ENCODE results near the gene MCAT.

Gene MCAT

DNA sequence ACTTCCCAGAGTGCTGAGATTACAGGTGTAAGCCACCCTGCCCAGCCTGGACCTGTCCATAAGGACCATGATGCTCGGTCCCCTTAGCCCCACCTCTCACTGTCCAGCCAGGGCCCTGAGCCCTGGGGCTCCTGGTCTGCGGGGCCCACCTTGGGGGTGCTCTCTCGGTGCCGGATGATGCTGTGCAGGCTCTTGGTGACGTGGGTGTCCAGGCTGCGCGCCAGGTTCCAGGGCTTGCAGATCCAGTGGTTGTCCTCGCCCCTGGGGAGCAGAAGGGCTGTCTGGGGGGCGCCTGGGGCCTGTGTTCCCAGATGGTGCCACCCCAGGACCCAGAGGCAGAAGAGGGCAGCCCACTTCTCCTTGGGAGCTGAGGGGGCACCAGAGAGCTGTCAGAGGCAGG lies 30.4 kb upstream of the MCAT start:
- no peak for DNase-seq (ENCODE audit: low read depth, low spot score)
- POLR2A ChIA-PET: no interaction called here
- CTCF ChIA-PET: interaction anchor here (0.7 kb wide), 1 partner anchor 14 kb away, joined by 3 read pairs; no protein-coding TSS in a partner anchor
- H3K4me3 ChIP-seq (ENCODE audit: low read depth, low read length): no peak overlapping the region
- TF ChIP-seq, protein P1, sequence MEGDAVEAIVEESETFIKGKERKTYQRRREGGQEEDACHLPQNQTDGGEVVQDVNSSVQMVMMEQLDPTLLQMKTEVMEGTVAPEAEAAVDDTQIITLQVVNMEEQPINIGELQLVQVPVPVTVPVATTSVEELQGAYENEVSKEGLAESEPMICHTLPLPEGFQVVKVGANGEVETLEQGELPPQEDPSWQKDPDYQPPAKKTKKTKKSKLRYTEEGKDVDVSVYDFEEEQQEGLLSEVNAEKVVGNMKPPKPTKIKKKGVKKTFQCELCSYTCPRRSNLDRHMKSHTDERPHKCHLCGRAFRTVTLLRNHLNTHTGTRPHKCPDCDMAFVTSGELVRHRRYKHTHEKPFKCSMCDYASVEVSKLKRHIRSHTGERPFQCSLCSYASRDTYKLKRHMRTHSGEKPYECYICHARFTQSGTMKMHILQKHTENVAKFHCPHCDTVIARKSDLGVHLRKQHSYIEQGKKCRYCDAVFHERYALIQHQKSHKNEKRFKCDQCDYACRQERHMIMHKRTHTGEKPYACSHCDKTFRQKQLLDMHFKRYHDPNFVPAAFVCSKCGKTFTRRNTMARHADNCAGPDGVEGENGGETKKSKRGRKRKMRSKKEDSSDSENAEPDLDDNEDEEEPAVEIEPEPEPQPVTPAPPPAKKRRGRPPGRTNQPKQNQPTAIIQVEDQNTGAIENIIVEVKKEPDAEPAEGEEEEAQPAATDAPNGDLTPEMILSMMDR (IDR thresholded peaks at IDR 0.05; ENCODE audit: insufficient read depth, low read length, missing control alignments): no peak

DNA sequence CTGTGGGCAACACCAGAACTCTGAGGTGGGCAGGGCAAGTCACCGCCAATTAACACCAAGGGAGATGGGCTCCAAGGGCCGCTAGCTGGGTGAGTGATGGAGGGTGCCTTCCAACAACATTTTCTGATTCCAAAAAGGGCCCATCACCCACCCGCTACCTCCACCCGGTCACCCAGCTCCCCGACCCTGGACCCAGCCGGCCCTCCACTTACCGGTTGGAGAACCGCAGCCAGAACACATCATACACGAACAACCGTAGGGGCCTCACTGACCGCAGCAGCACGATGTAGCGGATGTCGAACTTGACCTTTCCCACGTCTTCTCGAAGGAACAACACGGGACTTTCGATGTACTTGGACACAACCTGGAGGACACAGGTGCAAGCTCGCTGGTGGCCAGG lies 29.0 kb upstream of the MCAT start:
- TF ChIP-seq, protein P1 (IDR thresholded peaks at IDR 0.05; ENCODE audit: insufficient read depth, low read length, missing control alignments): no peak
- POLR2A ChIA-PET: no interaction called here
- DNase-seq (ENCODE audit: low read depth, low spot score): no peak
- CTCF ChIA-PET: interaction anchor here (1.5 kb wide), 1 partner anchor 16 kb away, joined by 3 read pairs; no protein-coding TSS in a partner anchor
- H3K4me3 ChIP-seq (ENCODE audit: low read depth, low read length): no peak overlapping the region

DNA sequence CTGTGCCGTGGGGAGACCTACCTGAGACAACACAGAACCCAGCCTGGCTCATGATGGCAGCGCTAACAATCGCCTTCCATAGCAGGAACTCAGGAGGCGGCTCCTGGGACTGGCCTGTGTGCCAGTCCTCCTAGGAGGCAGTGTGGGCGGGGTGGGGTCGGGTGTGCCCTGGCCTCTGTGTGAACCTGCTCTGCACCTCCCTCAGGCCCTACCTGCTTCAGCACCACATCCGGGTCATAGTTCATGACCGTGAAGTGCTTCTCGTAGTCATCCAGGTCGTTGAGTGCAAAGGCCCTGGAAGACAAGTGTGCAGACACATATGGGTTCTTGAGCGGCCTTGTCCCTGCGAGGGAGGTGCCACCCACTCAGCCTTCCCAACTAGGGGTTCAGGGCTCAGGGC lies 28.4 kb upstream of the MCAT start:
- POLR2A ChIA-PET: interaction anchor here (0.6 kb wide), 1 partner anchor 393 kb away, joined by 3 read pairs; no protein-coding TSS in a partner anchor
- CTCF ChIA-PET: interaction anchor here (1.0 to 1.5 kb wide), 2 partner anchors 16 kb away, joined by 3 read pairs; no protein-coding TSS in a partner anchor
- no peak overlapping the region for H3K4me3 ChIP-seq (ENCODE audit: low read depth, low read length)
- no peak for DNase-seq (ENCODE audit: low read depth, low spot score)
- TF ChIP-seq, protein P1 (IDR thresholded peaks at IDR 0.05; ENCODE audit: insufficient read depth, low read length, missing control alignments): no peak

DNA sequence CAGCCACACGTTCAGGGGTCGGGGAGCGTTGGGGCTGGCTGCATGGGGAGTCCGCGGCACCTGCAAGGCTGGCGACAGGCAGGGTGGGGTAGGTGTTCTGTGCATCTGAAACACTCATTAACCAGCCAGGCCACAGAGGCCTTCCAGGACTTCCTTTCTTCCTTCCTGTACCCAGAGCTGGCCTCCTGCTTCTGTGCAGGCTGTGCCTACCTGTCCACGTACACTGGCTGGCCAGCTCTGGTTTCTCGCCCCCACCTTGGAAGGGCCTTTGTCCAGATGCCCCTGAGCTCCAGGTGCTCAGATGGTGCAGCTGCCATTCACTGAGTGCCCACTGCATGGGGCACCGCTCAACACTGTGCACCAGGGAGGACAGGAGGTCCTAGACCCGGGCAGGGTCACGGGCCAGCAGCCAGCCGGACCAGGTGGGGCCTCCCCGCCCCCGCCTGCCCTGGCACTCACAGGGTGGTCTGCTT lies 27.9 kb upstream of the MCAT start:
- no peak overlapping the region for H3K4me3 ChIP-seq (ENCODE audit: low read depth, low read length)
- POLR2A ChIA-PET: no interaction called here
- no peak for DNase-seq (ENCODE audit: low read depth, low spot score)
- TF ChIP-seq, protein P1 (IDR thresholded peaks at IDR 0.05; ENCODE audit: insufficient read depth, low read length, missing control alignments): no peak
- CTCF ChIA-PET: interaction anchor here (1.0 kb wide), 1 partner anchor 16 kb away, joined by 3 read pairs; no protein-coding TSS in a partner anchor

DNA sequence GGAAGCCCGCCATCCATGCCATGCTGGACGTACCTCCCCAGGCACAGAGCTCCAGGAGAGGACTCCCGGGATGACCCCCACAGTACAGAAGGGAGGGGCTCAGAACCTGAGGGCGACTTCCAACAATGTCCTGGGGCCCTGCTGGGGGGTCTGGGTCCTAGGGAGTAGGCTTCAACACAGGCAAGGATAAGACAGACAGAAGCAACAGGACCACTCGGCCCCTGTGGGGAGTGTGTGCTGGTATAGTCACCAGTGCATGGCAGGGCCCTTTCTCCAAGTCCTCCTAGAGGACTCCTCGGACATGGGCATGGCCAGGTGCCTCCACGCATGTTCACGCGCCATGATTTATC lies 26.9 kb upstream of the MCAT start:
- ChIA-PET CTCF (interaction anchor here (0.7 to 1.1 kb wide), 2 partner anchors 18 to 61 kb away, joined by 3 read pairs; no protein-coding TSS in a partner anchor), POLR2A (interaction anchor here (0.7 kb wide), 1 partner anchor 17 kb away, joined by 3 read pairs; no protein-coding TSS in a partner anchor)
- no peak for DNase-seq (ENCODE audit: low read depth, low spot score)
- TF ChIP-seq, protein P1 (IDR thresholded peaks at IDR 0.05; ENCODE audit: insufficient read depth, low read length, missing control alignments): no peak
- no peak overlapping the region for H3K4me3 ChIP-seq (ENCODE audit: low read depth, low read length)

DNA sequence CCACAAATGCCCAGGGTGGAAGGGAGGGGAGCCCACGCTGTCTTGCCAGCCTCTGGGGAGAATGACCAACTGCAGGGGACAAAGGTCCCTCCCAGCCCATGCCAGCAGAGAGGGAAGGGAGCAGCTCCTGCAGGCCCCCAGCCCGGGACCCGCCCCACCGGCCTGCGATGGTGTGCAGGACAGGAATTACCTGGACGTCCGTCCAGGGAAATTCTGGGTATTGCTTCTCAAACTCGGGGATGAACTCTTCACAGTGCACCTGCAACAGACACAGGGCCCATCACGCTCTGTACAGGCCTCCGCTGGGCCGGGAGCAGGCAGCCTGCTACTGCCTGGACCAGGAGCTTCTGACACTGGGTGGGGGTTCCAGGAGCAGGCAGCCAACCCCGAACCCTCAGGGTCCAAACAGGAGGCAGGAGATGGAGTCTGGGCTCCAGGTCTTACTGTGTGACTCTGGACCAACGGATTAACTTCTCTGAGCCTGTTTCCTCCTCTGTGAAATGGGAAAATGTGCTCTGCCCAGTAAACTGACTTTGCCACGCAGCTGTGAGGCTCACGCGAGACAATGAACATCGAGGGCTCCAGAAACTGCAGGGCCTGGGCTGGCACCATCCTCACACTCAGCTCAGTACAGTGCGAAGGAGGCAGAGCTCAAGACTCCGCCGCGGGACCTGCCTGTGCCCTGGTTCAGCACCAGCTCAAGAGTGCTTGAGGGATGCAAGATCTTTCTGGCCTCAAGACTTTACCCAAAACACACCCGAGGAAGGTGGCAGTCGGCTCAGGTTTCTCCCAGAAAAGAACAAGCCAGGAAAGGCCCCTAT lies 26.3 kb upstream of the MCAT start:
- ChIA-PET POLR2A (interaction anchor here (0.7 to 1.2 kb wide), 2 partner anchors 18 kb away, joined by 3 read pairs; partner anchors contain the start of gene TSPO), CTCF (interaction anchor here (0.7 to 1.4 kb wide), 3 partner anchors 12 to 62 kb away, joined by 3 to 5 read pairs (median 3); no protein-coding TSS in a partner anchor)
- no peak overlapping the region for H3K4me3 ChIP-seq (ENCODE audit: low read depth, low read length)
- TF ChIP-seq, protein P1 (IDR thresholded peaks at IDR 0.05; ENCODE audit: insufficient read depth, low read length, missing control alignments): no peak
- DNase-seq (ENCODE audit: low read depth, low spot score): no peak

Measured in AG04449 (cell line).